HepG2 (cell line): ENCODE measurements around the gene ZNF324B. TPM values are rescaled to one million over a fixed set of nuclear protein-coding genes. Genes with fewer than 3 reads are reported as not detected.

Experiments
- AGO2 ChIP-seq: fragments of 200-400 bp; formaldehyde crosslinking; optimal IDR thresholded peaks from 2 replicates; pipeline ENCODE3; 2017; ENCODE audit warnings: mild to moderate bottlenecking, low read depth, low read length, moderate library complexity
- ETV5 ChIP-seq: IDR thresholded peaks from 2 replicates; pipeline ENCODE4 v1.6.1; 2018; ENCODE audit warnings: missing biosample characterization, missing genetic modification reagents, inconsistent platforms, borderline replicate concordance
- JUNB ChIP-seq: sonication (generic); formaldehyde crosslinking; IDR thresholded peaks from 2 replicates; pipeline ENCODE4 v1.8.0; 2022; ENCODE audit warnings: missing genetic modification reagents, mild to moderate bottlenecking, borderline replicate concordance
- MED13 ChIP-seq: sonication (generic); formaldehyde crosslinking; IDR thresholded peaks from 2 replicates; pipeline ENCODE4 v1.5.0; 2020; ENCODE audit warnings: missing genetic modification reagents
- MXD3 ChIP-seq: IDR thresholded peaks from 2 replicates; pipeline ENCODE4 v1.6.1; 2016; ENCODE audit warnings: mild to moderate bottlenecking, missing biosample characterization, missing genetic modification reagents
- NCOA1 ChIP-seq: sonication (generic); formaldehyde crosslinking; IDR thresholded peaks from 2 replicates; pipeline ENCODE4 v1.9.0; 2021; ENCODE audit warnings: missing genetic modification reagents
- NR2C2 ChIP-seq: sonication (generic); formaldehyde crosslinking; IDR thresholded peaks from 2 replicates; pipeline ENCODE4 v1.4.0; 2020; ENCODE audit warnings: missing genetic modification reagents, mild to moderate bottlenecking, moderate library complexity, borderline replicate concordance
- RFXANK ChIP-seq: IDR thresholded peaks from 2 replicates; pipeline ENCODE4 v1.6.1; 2016
- SIN3A ChIP-seq: IDR thresholded peaks from 2 replicates; pipeline ENCODE4 v1.6.1; 2011; ENCODE audit warnings: low read depth, mild to moderate bottlenecking, control low read depth, low read length, borderline replicate concordance
- SMYD3 ChIP-seq: sonication (generic); formaldehyde crosslinking; IDR thresholded peaks from 2 replicates; pipeline ENCODE4 v1.8.1; 2023; ENCODE audit warnings: mild to moderate bottlenecking, missing genetic modification reagents
- SP5 ChIP-seq: IDR thresholded peaks from 2 replicates; pipeline ENCODE4 v1.6.1; 2016; ENCODE audit warnings: low read depth, borderline replicate concordance
- TOPORS ChIP-seq: sonication (generic); formaldehyde crosslinking; IDR thresholded peaks from 2 replicates; pipeline ENCODE4 v1.8.0; 2023; ENCODE audit warnings: mild to moderate bottlenecking, missing genetic modification reagents
- ZBTB3 ChIP-seq: sonication (generic); formaldehyde crosslinking; IDR thresholded peaks from 2 replicates; pipeline ENCODE4 v1.4.0; 2020; ENCODE audit warnings: low read depth, mild to moderate bottlenecking, moderate library complexity, missing genetic modification reagents, borderline replicate concordance
- ZIK1 ChIP-seq: sonication (generic); formaldehyde crosslinking; IDR thresholded peaks from 2 replicates; pipeline ENCODE4 v1.5.0; 2020; ENCODE audit warnings: mild to moderate bottlenecking, low read depth, missing genetic modification reagents, borderline replicate concordance
- ZNF317 ChIP-seq: sonication (generic); formaldehyde crosslinking; IDR thresholded peaks from 2 replicates; pipeline ENCODE4 v1.5.0; 2020; ENCODE audit warnings: mild to moderate bottlenecking, missing genetic modification reagents
- ZNF331 ChIP-seq: sonication (generic); formaldehyde crosslinking; IDR thresholded peaks from 2 replicates; pipeline ENCODE4 v1.4.0; 2020; ENCODE audit warnings: missing genetic modification reagents
- ZNF431 ChIP-seq: sonication (generic); formaldehyde crosslinking; IDR thresholded peaks from 2 replicates; pipeline ENCODE4 v1.9.0; 2022; ENCODE audit warnings: missing genetic modification reagents, low read depth, mild to moderate bottlenecking, borderline replicate concordance
- ZNF549 ChIP-seq: sonication (generic); formaldehyde crosslinking; IDR thresholded peaks from 2 replicates; pipeline ENCODE4 v1.5.0; 2020; ENCODE audit warnings: missing genetic modification reagents
- ZNF674 ChIP-seq: sonication (generic); formaldehyde crosslinking; IDR thresholded peaks from 2 replicates; pipeline ENCODE4 v1.5.0; 2020; ENCODE audit warnings: low read depth, mild to moderate bottlenecking, missing genetic modification reagents
- polyA plus RNA-seq, 8 experiments: library from polyadenylated mRNA; depleted of rRNA in 3 of 8; stranded (reverse) in 7 of 8; unstranded in 1 of 8; fragments of >200 nt; fragmentation: Illumina TruSeq in 4 of 8; extraction: Trizol in 4 of 8; gene quantifications; 2 replicates each; pipeline versions ENCODE4 v1.2.1 to v1.2.3, GENCODE V29; 2011 to 2016; ENCODE audit warnings: low read depth in 4 of 8, missing spikeins in 1 of 8, mixed read lengths in 1 of 8; ENCODE audit not compliant: insufficient read depth in 1 of 8
- total RNA-seq, 5 experiments: library from RNA; depleted of rRNA; stranded (reverse); fragments of >200 nt; fragmentation: Illumina TruSeq; extraction: Trizol; gene quantifications; 2 replicates each; pipeline ENCODE4 v1.2.3, GENCODE V29; 2016; ENCODE audit warnings: low read depth in 1 of 5
- TF ChIP-seq, protein P1 (sequence below): sonication (generic); formaldehyde crosslinking; IDR thresholded peaks from 2 replicates; pipeline ENCODE4 v1.9.0; 2022; ENCODE audit warnings: missing genetic modification reagents, mild to moderate bottlenecking, borderline replicate concordance
- TF ChIP-seq, protein P2 (sequence below): sonication (generic); formaldehyde crosslinking; IDR thresholded peaks from 2 replicates; pipeline ENCODE4 v1.5.1; 2020; ENCODE audit warnings: mild to moderate bottlenecking, missing genetic modification reagents, moderate library complexity
- TF ChIP-seq, protein P3 (sequence below): sonication (generic); formaldehyde crosslinking; IDR thresholded peaks from 2 replicates; pipeline ENCODE4 v1.8.1; 2022; ENCODE audit warnings: low read depth, mild to moderate bottlenecking, missing genetic modification reagents

Gene ZNF324B
- total and polyA plus RNA-seq, 2 of the 13 experiments (the other 11 are each of a cell fraction or from before 2014, with no cell fraction given) = 0.53 to 3.0 TPM

DNA sequence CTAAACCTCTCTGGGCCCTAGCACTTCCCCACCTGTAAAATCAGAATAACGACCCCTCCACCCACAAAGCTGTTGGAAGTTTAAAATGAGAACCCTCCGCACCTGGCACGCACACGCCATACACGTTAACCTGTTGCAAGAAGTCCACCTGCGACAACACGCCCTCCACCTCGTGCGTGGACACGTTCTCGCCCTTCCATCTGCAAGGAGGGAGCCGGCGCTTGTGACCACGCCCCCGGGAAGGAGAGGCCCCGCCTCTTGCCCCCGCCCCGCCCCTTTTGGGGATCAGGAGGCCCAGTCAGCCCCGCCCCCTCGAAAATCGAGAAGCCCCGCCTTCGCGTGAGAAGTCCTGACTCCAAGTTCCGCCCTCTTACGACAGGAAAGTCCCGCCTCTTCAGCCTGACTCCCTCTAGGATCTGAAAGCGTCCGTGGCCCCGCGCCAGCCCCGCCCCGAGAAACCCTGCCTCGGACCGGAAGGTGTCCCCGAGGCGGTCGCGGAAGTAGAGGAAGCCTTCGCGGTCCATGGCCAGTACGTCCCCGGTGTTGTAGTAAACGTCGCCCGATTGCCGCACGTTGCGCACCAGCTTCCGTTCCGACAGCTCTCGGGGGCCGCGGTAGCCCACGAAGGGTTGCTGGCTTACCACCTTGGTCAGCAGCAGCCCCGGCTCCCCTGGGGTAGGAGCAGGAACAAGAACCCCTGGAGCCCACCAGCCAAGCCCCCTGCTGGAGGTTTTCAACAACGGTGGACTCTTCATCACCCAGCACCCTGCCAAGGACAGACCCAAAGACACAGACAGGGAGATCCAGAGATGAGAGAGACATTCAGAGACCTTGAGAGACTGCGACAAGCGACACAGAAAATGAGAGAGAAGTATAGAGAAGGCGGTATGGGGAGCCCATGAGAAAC, 47.9 kb downstream of the ZNF324B start (continued):
- TF ChIP-seq ZIK1 (CRISPR knock-in tag) (peak; percentile 69; the same call in 1 of the 2 replicates), ZNF317 (CRISPR knock-in tag) (0 out of 2 replicates have a peak, but pooled peaks have one; percentile 21), MXD3 (peak; percentile 89; the same call in 1 of the 2 replicates), RFXANK (CRISPR knock-in tag) (peak; percentile 91), MED13 (CRISPR knock-in tag) (peak; percentile 32; the same call in 1 of the 2 replicates), ETV5 (CRISPR knock-in tag) (peak; percentile 88), SMYD3 (peak; percentile 36; the same call in 1 of the 2 replicates), AGO2 (peak; percentile 40), NCOA1 (CRISPR knock-in tag) (peak; percentile 80; the same call in 1 of the 2 replicates), SIN3A (no peak), TOPORS (CRISPR knock-in tag) (peak; percentile 70; the same call in 1 of the 2 replicates), NR2C2 (CRISPR knock-in tag) (peak; percentile 98), JUNB (CRISPR knock-in tag) (no peak), ZBTB3 (no peak), ZNF331 (CRISPR knock-in tag) (peak; percentile 85), ZNF549 (CRISPR knock-in tag) (no peak), ZNF431 (CRISPR knock-in tag) (peak; percentile 79; the same call in 1 of the 2 replicates), ZNF674 (CRISPR knock-in tag) (no peak), SP5 (CRISPR knock-in tag) (peak; percentile 68; the same call in 1 of the 2 replicates)
- TF ChIP-seq, protein P1, sequence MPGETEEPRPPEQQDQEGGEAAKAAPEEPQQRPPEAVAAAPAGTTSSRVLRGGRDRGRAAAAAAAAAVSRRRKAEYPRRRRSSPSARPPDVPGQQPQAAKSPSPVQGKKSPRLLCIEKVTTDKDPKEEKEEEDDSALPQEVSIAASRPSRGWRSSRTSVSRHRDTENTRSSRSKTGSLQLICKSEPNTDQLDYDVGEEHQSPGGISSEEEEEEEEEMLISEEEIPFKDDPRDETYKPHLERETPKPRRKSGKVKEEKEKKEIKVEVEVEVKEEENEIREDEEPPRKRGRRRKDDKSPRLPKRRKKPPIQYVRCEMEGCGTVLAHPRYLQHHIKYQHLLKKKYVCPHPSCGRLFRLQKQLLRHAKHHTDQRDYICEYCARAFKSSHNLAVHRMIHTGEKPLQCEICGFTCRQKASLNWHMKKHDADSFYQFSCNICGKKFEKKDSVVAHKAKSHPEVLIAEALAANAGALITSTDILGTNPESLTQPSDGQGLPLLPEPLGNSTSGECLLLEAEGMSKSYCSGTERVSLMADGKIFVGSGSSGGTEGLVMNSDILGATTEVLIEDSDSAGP (CRISPR knock-in tag) = peak; percentile 87
- TF ChIP-seq, protein P2, sequence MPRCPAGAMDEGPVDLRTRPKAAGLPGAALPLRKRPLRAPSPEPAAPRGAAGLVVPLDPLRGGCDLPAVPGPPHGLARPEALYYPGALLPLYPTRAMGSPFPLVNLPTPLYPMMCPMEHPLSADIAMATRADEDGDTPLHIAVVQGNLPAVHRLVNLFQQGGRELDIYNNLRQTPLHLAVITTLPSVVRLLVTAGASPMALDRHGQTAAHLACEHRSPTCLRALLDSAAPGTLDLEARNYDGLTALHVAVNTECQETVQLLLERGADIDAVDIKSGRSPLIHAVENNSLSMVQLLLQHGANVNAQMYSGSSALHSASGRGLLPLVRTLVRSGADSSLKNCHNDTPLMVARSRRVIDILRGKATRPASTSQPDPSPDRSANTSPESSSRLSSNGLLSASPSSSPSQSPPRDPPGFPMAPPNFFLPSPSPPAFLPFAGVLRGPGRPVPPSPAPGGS = peak; percentile 65
- TF ChIP-seq, protein P3, sequence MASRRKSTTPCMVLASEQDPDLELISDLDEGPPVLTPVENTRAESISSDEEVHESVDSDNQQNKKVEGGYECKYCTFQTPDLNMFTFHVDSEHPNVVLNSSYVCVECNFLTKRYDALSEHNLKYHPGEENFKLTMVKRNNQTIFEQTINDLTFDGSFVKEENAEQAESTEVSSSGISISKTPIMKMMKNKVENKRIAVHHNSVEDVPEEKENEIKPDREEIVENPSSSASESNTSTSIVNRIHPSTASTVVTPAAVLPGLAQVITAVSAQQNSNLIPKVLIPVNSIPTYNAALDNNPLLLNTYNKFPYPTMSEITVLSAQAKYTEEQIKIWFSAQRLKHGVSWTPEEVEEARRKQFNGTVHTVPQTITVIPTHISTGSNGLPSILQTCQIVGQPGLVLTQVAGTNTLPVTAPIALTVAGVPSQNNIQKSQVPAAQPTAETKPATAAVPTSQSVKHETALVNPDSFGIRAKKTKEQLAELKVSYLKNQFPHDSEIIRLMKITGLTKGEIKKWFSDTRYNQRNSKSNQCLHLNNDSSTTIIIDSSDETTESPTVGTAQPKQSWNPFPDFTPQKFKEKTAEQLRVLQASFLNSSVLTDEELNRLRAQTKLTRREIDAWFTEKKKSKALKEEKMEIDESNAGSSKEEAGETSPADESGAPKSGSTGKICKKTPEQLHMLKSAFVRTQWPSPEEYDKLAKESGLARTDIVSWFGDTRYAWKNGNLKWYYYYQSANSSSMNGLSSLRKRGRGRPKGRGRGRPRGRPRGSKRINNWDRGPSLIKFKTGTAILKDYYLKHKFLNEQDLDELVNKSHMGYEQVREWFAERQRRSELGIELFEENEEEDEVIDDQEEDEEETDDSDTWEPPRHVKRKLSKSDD (CRISPR knock-in tag) = peak; percentile 75; the same call in 1 of the 2 replicates
